ENCODE data around the gene GAK. TPM values are rescaled to one million over a fixed set of nuclear protein-coding genes. Genes with fewer than 3 reads are reported as not detected.

The GAK gene
- total RNA-seq, 6 experiments from 2014 or later, result 53.2 to 85.0 (median 64.5) TPM

- H3K9me3 ChIP-seq, result no peaks in the 10 kb centered on the region
- no peak for ATAC-seq
- H3K27ac ChIP-seq, result no peak overlapping the region
- no peaks in the 10 kb centered on the region for H3K4me1 ChIP-seq
- no peak for TF ChIP-seq CTCF (IDR thresholded peaks at IDR 0.05)
- TF ChIP-seq POLR2A (IDR thresholded peaks at IDR 0.05), result no peak
- peak in 2 of 3 donors; percentile 13 to 39 for DNase-seq
- intact Hi-C loops (cut with DNase I), result no loop called here
- H3K36me3 ChIP-seq, result no peaks in the 10 kb centered on the region
- no peaks in the 10 kb centered on the region for H3K27me3 ChIP-seq
- H3K4me3 ChIP-seq, result no peak overlapping the region
- WGBS (ENCODE audit: insufficient coverage, low coverage, low lambda C conversion rate, missing lambda C conversion rate), result 93% methylated on average over 3 of the region's 29 CpGs
Observed at GRCh38 chr4:834368-835147, 97.6 kb downstream of the GAK start.

GRCh38 chr4:833731-834367 is 98.3 kb downstream of the GAK start:
- Histone ChIP-seq H3K9me3 (no peaks in the 10 kb centered on the region), H3K4me1 (no peaks in the 10 kb centered on the region), H3K27me3 (no peaks in the 10 kb centered on the region), H3K36me3 (no peaks in the 10 kb centered on the region), H3K4me3 (no peak overlapping the region), H3K27ac (no peak overlapping the region)
- no peak for TF ChIP-seq POLR2A (IDR thresholded peaks at IDR 0.05)
- TF ChIP-seq CTCF (IDR thresholded peaks at IDR 0.05), result no peak
- WGBS (ENCODE audit: insufficient coverage, low coverage, low lambda C conversion rate, missing lambda C conversion rate), result 50% methylated on average over 7 of the region's 18 CpGs
- DNase-seq (peak in 1 of 3 donors; percentile 34), ATAC-seq (no peak)
- intact Hi-C loops (cut with DNase I), result no loop called here

GRCh38 chr4:833156-833555 is 99.0 kb downstream of the GAK start:
- no peak overlapping the region for H3K27ac ChIP-seq
- H3K4me3 ChIP-seq, result no peak overlapping the region
- no peaks in the 10 kb centered on the region for H3K36me3 ChIP-seq
- no peaks in the 10 kb centered on the region for H3K9me3 ChIP-seq
- no peak for TF ChIP-seq POLR2A (IDR thresholded peaks at IDR 0.05)
- no peak for TF ChIP-seq CTCF (IDR thresholded peaks at IDR 0.05)
- DNase-seq (peak in 1 of 3 donors; percentile 37), ATAC-seq (no peak)
- intact Hi-C loops (cut with DNase I), result no loop called here
- H3K4me1 ChIP-seq, result no peaks in the 10 kb centered on the region
- 42% methylated on average over 4 of the region's 10 CpGs for WGBS (ENCODE audit: insufficient coverage, low coverage, low lambda C conversion rate, missing lambda C conversion rate)
- no peaks in the 10 kb centered on the region for H3K27me3 ChIP-seq

- DNase-seq, result peak in 1 of 3 donors; percentile 36
- no peaks in the 10 kb centered on the region for H3K4me1 ChIP-seq
- H3K4me3 ChIP-seq, result no peak overlapping the region
- intact Hi-C loops (cut with DNase I), result no loop called here
- H3K36me3 ChIP-seq, result no peaks in the 10 kb centered on the region
- ATAC-seq, result no peak
- 60% methylated on average over 1 of the region's 9 CpGs for WGBS (ENCODE audit: insufficient coverage, low coverage, low lambda C conversion rate, missing lambda C conversion rate)
- TF ChIP-seq POLR2A (IDR thresholded peaks at IDR 0.05), result no peak
- no peak overlapping the region for H3K27ac ChIP-seq
- no peaks in the 10 kb centered on the region for H3K9me3 ChIP-seq
- H3K27me3 ChIP-seq, result no peaks in the 10 kb centered on the region
Observed at GRCh38 chr4:832536-832935, 99.6 kb downstream of the GAK start.

DNA sequence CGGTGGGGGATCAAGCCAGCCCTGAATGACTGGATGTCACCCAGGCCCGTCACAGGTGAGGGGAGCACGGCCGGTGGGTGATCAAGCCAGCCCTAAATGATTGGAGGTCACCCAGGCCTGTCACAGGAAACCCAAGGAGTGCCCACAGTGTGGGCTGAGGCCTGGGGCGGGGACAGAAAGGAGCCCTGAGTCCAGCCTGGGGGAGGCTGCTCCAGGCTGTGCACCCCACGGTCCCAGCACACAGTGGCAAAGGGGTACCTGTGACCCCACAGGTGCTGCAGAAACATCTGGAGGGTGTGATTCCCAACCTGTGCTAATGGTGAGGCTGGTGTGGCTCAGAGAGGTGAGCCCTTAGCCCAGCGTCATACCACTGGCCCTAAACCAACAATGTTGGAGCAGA is 100.0 kb downstream of the GAK start:
- H3K27me3 ChIP-seq, result no peaks in the 10 kb centered on the region
- H3K4me1 ChIP-seq, result no peaks in the 10 kb centered on the region
- H3K27ac ChIP-seq, result no peak overlapping the region

More for the DNA sequence above, 100.0 kb downstream of the GAK start:
- Histone ChIP-seq H3K9me3 (no peaks in the 10 kb centered on the region), H3K36me3 (no peaks in the 10 kb centered on the region), H3K4me3 (no peak overlapping the region)
- no peak for TF ChIP-seq CTCF (IDR thresholded peaks at IDR 0.05)
- no peak for TF ChIP-seq POLR2A (IDR thresholded peaks at IDR 0.05)
- 100% methylated on average over 1 of the region's 7 CpGs for WGBS (ENCODE audit: insufficient coverage, low coverage, low lambda C conversion rate, missing lambda C conversion rate)
- ATAC-seq (no peak), DNase-seq (peak in 1 of 3 donors; percentile 24)
- intact Hi-C loops (cut with DNase I), result no loop called here

Data from right lobe of liver (tissue), 6 donors.